Measurements from ENCODE around the gene KRTAP3-1. TPM values are rescaled to one million over a fixed set of nuclear protein-coding genes. Genes with fewer than 3 reads are reported as not detected.
A peak's percentile ranks its signal among the peaks of the same experiment; 100 is the strongest.

The KRTAP3-1 gene
- total RNA-seq, 1 donor from 2014 or later, result not detected

DNA sequence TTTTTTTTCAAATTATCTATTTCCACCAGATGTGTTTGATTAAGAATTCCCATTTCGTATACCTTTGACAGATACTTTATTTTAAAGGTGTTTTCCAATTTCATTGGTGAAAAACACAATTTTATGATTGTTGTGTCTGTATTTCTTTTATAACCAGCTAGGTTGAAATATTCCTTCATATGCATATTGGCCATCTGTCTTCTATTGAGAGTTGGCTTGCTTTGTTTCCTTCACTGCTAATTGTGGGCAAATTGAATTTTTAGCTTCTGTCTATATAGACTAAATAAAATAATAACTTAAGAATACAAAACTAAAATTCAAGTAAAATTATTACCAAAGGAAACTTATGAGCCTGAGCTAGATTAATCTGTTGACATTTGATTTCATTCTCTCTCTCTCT lies 13.8 kb downstream of the KRTAP3-1 start:
- H3K4me3 Mint-ChIP-seq, result no peak overlapping the region
- DNase-seq (ENCODE audit: extremely low spot score, unreplicated experiment), result no peak
- no peak overlapping the region for H3K27ac Mint-ChIP-seq
- H3K27me3 Mint-ChIP-seq, result no peaks in the 10 kb centered on the region
- TF ChIP-seq, protein P1, sequence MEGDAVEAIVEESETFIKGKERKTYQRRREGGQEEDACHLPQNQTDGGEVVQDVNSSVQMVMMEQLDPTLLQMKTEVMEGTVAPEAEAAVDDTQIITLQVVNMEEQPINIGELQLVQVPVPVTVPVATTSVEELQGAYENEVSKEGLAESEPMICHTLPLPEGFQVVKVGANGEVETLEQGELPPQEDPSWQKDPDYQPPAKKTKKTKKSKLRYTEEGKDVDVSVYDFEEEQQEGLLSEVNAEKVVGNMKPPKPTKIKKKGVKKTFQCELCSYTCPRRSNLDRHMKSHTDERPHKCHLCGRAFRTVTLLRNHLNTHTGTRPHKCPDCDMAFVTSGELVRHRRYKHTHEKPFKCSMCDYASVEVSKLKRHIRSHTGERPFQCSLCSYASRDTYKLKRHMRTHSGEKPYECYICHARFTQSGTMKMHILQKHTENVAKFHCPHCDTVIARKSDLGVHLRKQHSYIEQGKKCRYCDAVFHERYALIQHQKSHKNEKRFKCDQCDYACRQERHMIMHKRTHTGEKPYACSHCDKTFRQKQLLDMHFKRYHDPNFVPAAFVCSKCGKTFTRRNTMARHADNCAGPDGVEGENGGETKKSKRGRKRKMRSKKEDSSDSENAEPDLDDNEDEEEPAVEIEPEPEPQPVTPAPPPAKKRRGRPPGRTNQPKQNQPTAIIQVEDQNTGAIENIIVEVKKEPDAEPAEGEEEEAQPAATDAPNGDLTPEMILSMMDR (conservative IDR thresholded peaks at IDR 0.05), result no peak
- H3K36me3 Mint-ChIP-seq, result no peaks in the 10 kb centered on the region
- H3K9me3 Mint-ChIP-seq, result no peaks in the 10 kb centered on the region
- no peaks in the 10 kb centered on the region for H3K4me1 Mint-ChIP-seq (ENCODE audit: unreplicated experiment)

DNA sequence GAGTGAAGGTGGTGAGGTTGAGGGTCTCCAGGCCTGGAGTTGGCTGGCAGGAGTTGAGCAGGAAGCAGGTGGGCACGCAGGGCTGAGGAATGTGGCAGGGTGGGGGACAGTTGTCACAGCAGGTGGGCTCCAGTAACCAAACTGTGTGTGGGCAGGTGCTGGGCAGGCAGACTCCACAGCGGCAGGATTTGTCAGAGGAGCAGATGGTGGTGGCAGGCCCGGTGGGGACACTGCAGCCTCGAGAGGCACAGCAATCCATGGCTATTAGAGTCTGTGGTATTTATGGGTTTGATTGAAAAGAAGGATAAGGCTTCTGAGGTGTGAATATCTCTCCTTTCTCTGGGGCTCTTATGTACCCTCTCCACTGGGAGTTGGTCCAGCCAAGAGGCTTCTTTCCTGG lies 15.1 kb downstream of the KRTAP3-1 start, which contains the start of gene KRTAP3-3:
Gene KRTAP3-3 (minus strand): TSS at position 326 of the 400 bp plus-strand sequence. CDS start 67 bp downstream, at position 259.
- Mint-ChIP-seq H3K36me3 (no peaks in the 10 kb centered on the region), H3K9me3 (no peaks in the 10 kb centered on the region), H3K4me3 (no peak within 1 kb of the TSS), H3K4me1 (ENCODE audit: unreplicated experiment) (no peaks in the 10 kb centered on the region), H3K27me3 (no peaks in the 10 kb centered on the region), H3K27ac (no peak within 1 kb of the TSS)
- TF ChIP-seq, protein P1 (conservative IDR thresholded peaks at IDR 0.05), result no peak
- DNase-seq (ENCODE audit: extremely low spot score, unreplicated experiment), result no peak

DNA sequence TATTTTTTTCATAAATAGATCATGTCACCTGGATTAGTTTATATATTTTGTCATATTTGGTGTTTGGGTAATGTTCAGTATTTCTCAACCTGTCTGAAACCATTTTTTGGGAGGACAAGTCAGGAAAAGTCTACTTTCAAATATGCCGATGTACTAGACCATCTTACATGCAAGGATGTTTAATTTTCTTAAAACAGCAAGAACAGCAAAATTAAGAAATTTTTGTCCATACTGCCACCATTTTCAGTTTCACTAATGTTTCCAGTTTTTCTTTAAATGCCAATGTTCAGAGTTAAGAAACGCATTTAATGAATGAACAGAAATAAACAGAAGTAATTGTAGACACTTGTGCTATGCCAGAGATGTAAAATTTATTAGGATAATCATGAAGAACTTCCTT lies 15.8 kb downstream of the KRTAP3-1 start:
- no peak for DNase-seq (ENCODE audit: extremely low spot score, unreplicated experiment)
- no peak overlapping the region for H3K27ac Mint-ChIP-seq
- no peaks in the 10 kb centered on the region for H3K27me3 Mint-ChIP-seq
- no peaks in the 10 kb centered on the region for H3K36me3 Mint-ChIP-seq
- no peak overlapping the region for H3K4me3 Mint-ChIP-seq
- TF ChIP-seq, protein P1 (conservative IDR thresholded peaks at IDR 0.05), result no peak
- H3K4me1 Mint-ChIP-seq (ENCODE audit: unreplicated experiment), result no peaks in the 10 kb centered on the region
- H3K9me3 Mint-ChIP-seq, result no peaks in the 10 kb centered on the region

DNA sequence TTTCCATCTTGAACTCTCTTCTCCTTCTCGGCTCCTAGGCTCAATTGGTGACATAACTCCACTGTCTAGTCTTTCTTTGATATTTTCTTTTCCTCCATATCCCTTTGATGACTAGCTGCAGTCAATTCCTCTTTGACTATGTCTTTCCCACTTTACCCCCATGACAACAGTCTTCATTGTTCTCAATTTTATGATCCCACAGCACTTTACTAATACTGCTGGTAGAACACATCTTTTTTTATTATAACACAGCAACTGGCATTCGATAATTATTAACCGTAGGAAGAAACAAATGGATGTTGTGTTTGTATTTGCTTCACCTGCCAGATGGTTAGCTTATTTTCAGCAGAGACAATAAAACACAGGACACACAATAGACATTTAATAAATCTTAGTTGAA lies 16.3 kb downstream of the KRTAP3-1 start:
- no peak overlapping the region for H3K27ac Mint-ChIP-seq
- no peaks in the 10 kb centered on the region for H3K36me3 Mint-ChIP-seq
- H3K4me3 Mint-ChIP-seq, result no peak overlapping the region
- no peaks in the 10 kb centered on the region for H3K9me3 Mint-ChIP-seq
- peaks cover 2% of the 10 kb centered on the region for H3K4me1 Mint-ChIP-seq (ENCODE audit: unreplicated experiment)
- no peaks in the 10 kb centered on the region for H3K27me3 Mint-ChIP-seq
- no peak for DNase-seq (ENCODE audit: extremely low spot score, unreplicated experiment)
- TF ChIP-seq, protein P1 (conservative IDR thresholded peaks at IDR 0.05), result no peak

DNA sequence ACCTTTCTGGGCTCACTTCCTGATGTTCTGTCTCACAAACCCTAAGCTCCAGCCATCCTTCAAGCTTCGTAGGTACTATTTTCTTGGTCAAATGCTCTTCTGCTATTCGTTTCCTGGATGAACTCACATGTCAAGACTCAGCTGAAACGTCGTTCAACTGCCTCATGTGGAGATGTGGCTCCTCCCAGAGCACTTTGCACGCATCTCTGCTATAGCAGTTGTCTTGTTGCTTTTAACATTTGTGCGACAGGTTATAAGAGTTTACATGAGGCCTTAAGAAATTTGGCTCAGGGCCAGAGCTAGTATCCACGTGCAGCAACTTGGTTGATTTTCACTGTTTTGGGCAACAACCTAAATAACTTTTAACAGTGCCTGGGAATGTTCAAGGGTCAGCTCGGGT lies 22.0 kb downstream of the KRTAP3-1 start:
- Mint-ChIP-seq H3K27me3 (no peaks in the 10 kb centered on the region), H3K9me3 (no peaks in the 10 kb centered on the region), H3K4me3 (peak overlapping the region; percentile 50), H3K27ac (peak overlapping the region; percentile 62), H3K36me3 (no peaks in the 10 kb centered on the region), H3K4me1 (ENCODE audit: unreplicated experiment) (peaks cover 11% of the 10 kb centered on the region)
- TF ChIP-seq, protein P1 (conservative IDR thresholded peaks at IDR 0.05), result no peak
- no peak for DNase-seq (ENCODE audit: extremely low spot score, unreplicated experiment)

DNA sequence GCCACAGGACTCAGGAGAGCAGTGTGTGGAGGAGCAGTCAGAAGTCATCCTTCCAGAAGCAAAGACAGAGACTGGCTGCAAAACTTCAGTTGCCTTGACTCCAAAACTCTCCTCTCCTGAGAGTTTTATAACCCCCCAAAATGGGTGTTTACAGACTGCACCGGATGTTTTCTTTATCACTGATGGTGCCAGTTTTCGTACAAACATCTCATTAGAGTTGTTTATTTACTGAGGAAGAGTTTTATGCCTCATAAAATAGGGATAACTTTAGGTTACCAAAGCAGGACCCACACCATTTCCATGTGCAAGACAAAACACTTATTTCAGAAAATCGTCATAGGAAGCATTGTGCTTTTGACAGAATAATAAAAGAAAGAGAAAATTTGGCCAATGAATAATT lies 24.7 kb downstream of the KRTAP3-1 start, which contains the start of gene KRT40:
Gene KRT40 (minus strand): TSS at position 101 of the 400 bp plus-strand sequence. CDS start 53 bp downstream, at position 48.
- no peaks in the 10 kb centered on the region for H3K36me3 Mint-ChIP-seq
- H3K27me3 Mint-ChIP-seq, result no peaks in the 10 kb centered on the region
- H3K4me3 Mint-ChIP-seq, result no peak within 1 kb of the TSS
- no peaks in the 10 kb centered on the region for H3K9me3 Mint-ChIP-seq
- no peak within 1 kb of the TSS for H3K27ac Mint-ChIP-seq
- no peak for DNase-seq (ENCODE audit: extremely low spot score, unreplicated experiment)
- peaks cover 23% of the 10 kb centered on the region for H3K4me1 Mint-ChIP-seq (ENCODE audit: unreplicated experiment)
- TF ChIP-seq, protein P1 (conservative IDR thresholded peaks at IDR 0.05), result no peak

Data from type B pancreatic cell (in vitro differentiated cells).